SK-N-MC (cell line): ENCODE measurements around the gene RBM45.

Experiments
- DNase-seq: peaks from one replicate; pipeline ENCODE4 v3.0.0-alpha.2; 2011; ENCODE audit warnings: low read depth, low spot score
- H3K27ac ChIP-seq: fragments of 200-600 bp; sonication (generic); 2 replicates; pipeline ENCODE4 v1.5.1; 2016; ENCODE audit warnings: mixed run types
- H3K36me3 ChIP-seq: fragments of 200-600 bp; sonication (generic); 2 replicates; pipeline ENCODE4 v1.6.1; 2017; ENCODE audit warnings: antibody characterized with exemption, low read length, mixed read lengths; ENCODE audit not compliant: insufficient read depth
- H3K4me3 ChIP-seq: fragments of 200-600 bp; sonication (generic); 2 replicates; pipeline ENCODE4 v1.5.1; 2016
- H3K9ac ChIP-seq: fragments of 200-600 bp; sonication (generic); 2 replicates; pipeline ENCODE4 v1.8.0; 2017; ENCODE audit warnings: mixed run types, mixed read lengths; ENCODE audit not compliant: insufficient read length
- H3K9me3 ChIP-seq: fragments of 200-600 bp; sonication (generic); 2 replicates; pipeline ENCODE4 v1.6.1; 2017; ENCODE audit warnings: low read depth, mild to moderate bottlenecking, antibody characterized with exemption, low read length, moderate library complexity, mixed read lengths
- EZH2 ChIP-seq: fragments of 200-600 bp; sonication (generic); IDR thresholded peaks from one replicate; pipeline ENCODE4 v1.6.1; 2017; ENCODE audit warnings: antibody characterized with exemption
- FOXP2 ChIP-seq: optimal IDR thresholded peaks from 2 replicates; pipeline ENCODE3; 2011; ENCODE audit warnings: mild to moderate bottlenecking, moderate library complexity; ENCODE audit not compliant: insufficient read depth; ENCODE audit errors: extremely low read length, control extremely low read depth
- POLR2AphosphoS5 ChIP-seq: IDR thresholded peaks from 2 replicates; pipeline ENCODE4 v1.6.1; 2012; ENCODE audit warnings: mild to moderate bottlenecking, low read depth, low read length, borderline replicate concordance

The RBM45 gene

GRCh38 chr2:178160601-178161000, 48.4 kb downstream of the RBM45 start:
- Histone ChIP-seq H3K27ac (no peak overlapping the region), H3K36me3 (no peaks in the 10 kb centered on the region), H3K9ac (no peak overlapping the region), H3K4me3 (no peak overlapping the region), H3K9me3 (no peaks in the 10 kb centered on the region)
- DNase-seq, result no peak
- TF ChIP-seq FOXP2, result no peak
- no peak for TF ChIP-seq POLR2AphosphoS5
- no peak for TF ChIP-seq EZH2

- DNase-seq, result no peak
- no peaks in the 10 kb centered on the region for H3K36me3 ChIP-seq
- H3K9ac ChIP-seq, result no peak overlapping the region
- TF ChIP-seq EZH2 (no peak), FOXP2 (no peak), POLR2AphosphoS5 (no peak)
- H3K27ac ChIP-seq, result no peak overlapping the region
- H3K9me3 ChIP-seq, result no peaks in the 10 kb centered on the region
- no peak overlapping the region for H3K4me3 ChIP-seq
These were observed 51.2 kb downstream of the RBM45 start for GRCh38 chr2:178163395-178163794.

GRCh38 chr2:178163911-178164310, 51.7 kb downstream of the RBM45 start:
- Histone ChIP-seq H3K9me3 (no peaks in the 10 kb centered on the region), H3K9ac (no peak overlapping the region), H3K36me3 (no peaks in the 10 kb centered on the region), H3K4me3 (no peak overlapping the region), H3K27ac (no peak overlapping the region)
- no peak for DNase-seq
- TF ChIP-seq FOXP2 (no peak), EZH2 (no peak), POLR2AphosphoS5 (no peak)

GRCh38 chr2:178173657-178174056, 61.4 kb downstream of the RBM45 start:
- TF ChIP-seq EZH2, result no peak
- TF ChIP-seq POLR2AphosphoS5, result no peak
- TF ChIP-seq FOXP2, result no peak

GRCh38 chr2:178177066-178177679, 64.9 kb downstream of the RBM45 start:
- no peaks in the 10 kb centered on the region for H3K9me3 ChIP-seq
- TF ChIP-seq FOXP2 (no peak), POLR2AphosphoS5 (no peak), EZH2 (no peak)
- H3K27ac ChIP-seq, result no peak overlapping the region
- H3K36me3 ChIP-seq, result no peaks in the 10 kb centered on the region
- H3K4me3 ChIP-seq, result no peak overlapping the region
- DNase-seq, result no peak
- no peak overlapping the region for H3K9ac ChIP-seq

More at GRCh38 chr2:178173657-178174056, 61.4 kb downstream of the RBM45 start:
- no peak overlapping the region for H3K9ac ChIP-seq
- no peak overlapping the region for H3K4me3 ChIP-seq
- DNase-seq, result no peak
- H3K9me3 ChIP-seq, result no peaks in the 10 kb centered on the region
- no peaks in the 10 kb centered on the region for H3K36me3 ChIP-seq
- no peak overlapping the region for H3K27ac ChIP-seq
